ENCODE measurements around the gene EIF4B.
"Not testable (repeated sequence)": the region's sequence is repeated elsewhere in the genome, so short reads cannot be mapped to it uniquely, and the experiment has no call there.

The EIF4B gene

DNA sequence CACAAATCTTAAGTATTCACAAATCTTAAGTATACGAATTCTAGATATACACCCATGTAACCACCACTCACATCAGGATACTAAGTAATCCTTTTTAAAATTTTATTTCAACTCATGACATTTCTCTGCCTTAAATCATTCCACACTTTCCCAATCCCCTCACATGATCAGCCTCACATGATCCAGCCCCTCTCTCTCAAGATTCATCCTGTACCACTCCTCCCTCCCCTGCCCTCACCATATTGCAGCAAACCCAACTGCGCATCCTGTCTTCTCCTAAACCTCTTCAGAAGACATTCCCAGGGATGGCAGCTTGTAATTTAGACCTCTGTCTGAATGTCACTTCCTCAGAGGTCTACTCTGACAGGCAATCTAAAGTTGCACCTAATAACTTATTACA lies 1.7 kb upstream of the EIF4B start:
- no peak for DNase-seq

GRCh38 chr12:53005215-53005985 lies 856 bp upstream of the EIF4B start:
- no peak for DNase-seq

GRCh38 chr12:53006810-53007309 lies 604 bp downstream of the EIF4B start:
- peak; percentile 50 for DNase-seq

GRCh38 chr12:53007343-53007742 lies 1.1 kb downstream of the EIF4B start:
- no peak for DNase-seq

DNA sequence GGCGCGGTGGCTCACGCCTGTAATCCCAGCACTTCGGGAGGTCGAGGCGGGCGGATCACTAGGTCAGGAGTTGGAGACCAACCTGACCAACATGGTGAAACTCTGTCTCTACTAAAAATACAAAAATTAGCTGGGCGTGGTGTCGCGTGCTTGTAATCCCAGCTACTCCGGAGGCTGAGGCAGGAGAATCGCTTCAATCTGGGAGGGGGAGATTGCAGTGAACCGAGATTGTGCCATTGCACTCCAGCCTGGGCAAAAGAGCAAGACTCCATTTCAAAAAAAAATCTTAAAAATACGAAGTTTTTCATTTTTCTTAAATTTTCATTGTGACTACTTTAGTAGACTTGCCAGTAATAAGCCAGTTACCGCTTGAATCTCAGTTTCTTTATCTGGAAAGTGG lies 2.5 kb downstream of the EIF4B start:
- DNase-seq = not testable (repeated sequence)

DNA sequence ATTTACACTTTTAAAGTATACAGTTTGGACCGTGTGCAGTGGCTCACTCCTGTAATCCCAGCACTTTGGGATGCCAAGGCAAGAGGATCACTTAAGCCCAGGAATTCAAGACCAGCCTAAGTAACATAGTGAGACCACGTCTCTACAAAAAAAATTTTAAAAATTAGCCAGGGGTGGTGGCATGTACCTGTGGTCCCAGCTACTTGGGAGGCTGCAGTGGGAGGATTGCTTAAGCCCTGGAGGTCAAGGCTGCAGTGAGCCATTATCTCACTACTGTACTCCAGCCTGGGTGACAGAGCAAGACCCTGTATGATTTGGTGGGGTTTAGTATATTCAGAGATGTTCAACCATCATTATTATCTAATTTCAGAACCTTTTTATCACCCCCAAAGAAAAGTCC lies 4.7 kb downstream of the EIF4B start:
- no peak for DNase-seq

DNA sequence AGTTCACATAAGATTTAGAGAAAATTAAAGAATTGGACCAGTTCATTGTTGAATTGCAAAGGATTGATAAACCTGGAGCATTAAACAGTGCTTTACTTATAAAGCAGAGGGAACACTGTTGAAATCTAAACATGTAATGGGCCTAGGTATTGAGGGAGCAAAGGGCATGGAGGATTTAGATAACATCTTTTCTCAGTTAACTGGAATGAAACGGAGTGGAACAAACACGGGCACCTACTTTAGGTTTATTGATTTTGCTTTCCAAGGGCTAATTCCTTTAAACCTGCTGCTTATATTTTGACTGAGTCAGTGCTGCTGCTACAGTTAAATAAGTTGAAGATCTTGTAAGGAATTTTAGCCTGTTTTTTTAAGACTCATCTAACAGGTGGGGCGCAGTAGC lies 5.6 kb downstream of the EIF4B start:
- no peak for DNase-seq

DNA sequence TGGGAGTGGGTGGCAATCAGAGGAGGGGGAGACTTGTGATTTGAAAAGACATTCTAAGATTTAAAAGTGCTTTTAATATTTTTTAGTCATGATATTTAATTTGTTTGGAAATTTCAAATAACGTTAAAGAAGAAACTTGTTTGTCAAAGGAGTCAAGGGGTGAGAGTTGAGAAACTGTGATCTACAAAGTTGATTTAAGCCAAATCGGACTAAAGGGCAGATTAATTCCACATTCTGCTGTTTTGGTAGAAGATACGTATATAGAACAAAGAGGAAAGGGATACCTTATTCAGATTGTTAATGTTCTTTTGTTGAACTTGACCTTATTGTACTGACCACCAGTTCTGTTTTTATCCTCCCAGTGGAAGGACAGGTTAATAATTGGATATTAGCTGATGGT lies 6.7 kb downstream of the EIF4B start:
- DNase-seq = no peak

- no peak for DNase-seq
Observed at GRCh38 chr12:53014709-53015108, 8.5 kb downstream of the EIF4B start.

GRCh38 chr12:53025250-53025649 lies 19.0 kb downstream of the EIF4B start:
- DNase-seq = no peak

- not testable (repeated sequence) for DNase-seq
Observed at GRCh38 chr12:53027014-53027413, 20.8 kb downstream of the EIF4B start.

GRCh38 chr12:53031616-53032015 lies 25.4 kb downstream of the EIF4B start:
- DNase-seq = no peak

DNA sequence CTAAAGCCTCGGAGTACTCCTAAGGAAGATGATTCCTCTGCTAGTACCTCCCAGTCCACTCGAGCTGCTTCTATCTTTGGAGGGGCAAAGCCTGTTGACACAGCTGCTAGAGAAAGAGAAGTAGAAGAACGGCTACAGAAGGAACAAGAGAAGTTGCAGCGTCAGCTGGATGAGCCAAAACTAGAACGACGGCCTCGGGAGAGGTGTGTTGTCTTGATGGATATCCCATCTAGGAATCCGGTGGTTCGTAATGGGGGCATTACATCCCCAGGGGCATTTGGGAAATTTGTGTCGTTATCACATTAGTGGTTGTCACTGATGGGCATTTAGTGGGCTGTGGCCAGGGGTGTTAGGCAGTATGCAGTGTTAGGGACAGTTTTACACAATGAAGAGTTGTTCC lies 27.6 kb downstream of the EIF4B start:
- DNase-seq = not testable (repeated sequence)

GRCh38 chr12:53034459-53034858 lies 28.2 kb downstream of the EIF4B start:
- no peak for DNase-seq

GRCh38 chr12:53036802-53037201 lies 30.5 kb downstream of the EIF4B start:
- no peak for DNase-seq

- DNase-seq = no peak
Observed at GRCh38 chr12:53039851-53040250, 33.6 kb downstream of the EIF4B start.

DNA sequence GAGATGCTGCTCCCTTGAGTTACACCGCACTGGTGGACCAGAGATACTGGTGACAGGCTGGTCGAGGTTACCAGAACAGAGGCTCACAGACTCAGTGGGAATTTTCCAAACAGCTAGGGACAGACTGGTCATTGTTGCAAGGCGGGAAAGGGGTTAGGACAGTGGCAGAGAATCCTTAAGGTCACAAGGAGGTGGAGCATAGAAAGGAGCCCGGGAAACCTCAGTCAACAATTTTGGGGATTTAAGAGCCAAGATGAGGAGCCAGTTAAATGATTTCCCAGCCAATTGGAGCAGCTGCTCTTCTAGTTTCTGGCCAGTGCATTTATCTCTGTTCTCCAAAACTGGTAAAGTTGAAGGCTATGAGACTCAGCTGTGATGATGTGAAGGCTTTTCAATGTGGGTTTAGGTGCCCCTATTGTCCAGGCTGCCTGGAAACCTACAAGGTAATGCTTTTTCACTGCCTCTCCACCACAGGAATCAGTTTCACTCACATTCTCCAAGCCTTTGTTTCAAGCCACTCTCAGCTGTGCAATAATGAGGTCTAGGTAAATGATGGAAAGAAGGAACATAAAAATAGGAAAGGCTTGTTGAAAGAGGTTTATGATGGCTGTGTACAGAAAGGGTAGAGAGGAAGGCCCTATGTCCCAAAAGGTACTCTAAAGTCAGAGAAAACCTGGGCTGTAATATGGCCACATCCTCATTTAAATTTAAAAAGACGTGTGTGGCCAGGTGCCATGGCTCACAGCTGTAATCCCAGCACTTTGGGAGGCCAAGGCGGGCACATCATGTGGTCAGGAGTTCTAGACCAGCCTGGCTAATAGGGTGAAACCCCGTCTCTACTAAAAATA lies 36.6 kb downstream of the EIF4B start:
- DNase-seq = no peak

DNA sequence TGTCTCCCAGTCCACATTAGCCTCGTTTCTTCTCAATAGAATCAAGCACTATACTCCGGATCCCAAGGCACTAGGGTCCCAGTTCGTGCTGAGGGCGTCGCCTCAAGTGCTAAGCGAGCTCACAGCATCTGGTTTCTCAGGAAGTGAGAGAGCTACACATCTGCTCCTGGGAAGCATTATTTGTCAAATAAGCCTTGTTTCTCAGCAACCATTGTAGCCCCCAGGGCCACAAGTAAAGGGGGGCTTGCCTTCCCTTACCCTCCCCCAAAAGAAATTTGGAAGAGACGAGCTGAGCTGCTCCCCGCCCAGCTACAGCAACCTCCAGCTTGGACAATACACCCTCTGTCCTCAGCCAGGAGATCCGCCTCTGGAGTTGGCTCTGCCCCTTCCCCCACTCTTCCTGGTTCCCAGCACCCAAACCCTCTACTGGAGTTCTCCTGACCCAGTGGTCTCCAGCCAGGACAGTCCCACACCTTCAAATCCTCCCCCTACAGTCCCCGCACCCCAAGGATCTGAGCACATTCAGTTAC lies 37.9 kb downstream of the EIF4B start:
- DNase-seq = no peak

- DNase-seq = no peak
Observed at GRCh38 chr12:53044896-53045695, 38.8 kb downstream of the EIF4B start.

- DNase-seq = no peak
Observed at GRCh38 chr12:53045696-53046045, 39.4 kb downstream of the EIF4B start.

DNA sequence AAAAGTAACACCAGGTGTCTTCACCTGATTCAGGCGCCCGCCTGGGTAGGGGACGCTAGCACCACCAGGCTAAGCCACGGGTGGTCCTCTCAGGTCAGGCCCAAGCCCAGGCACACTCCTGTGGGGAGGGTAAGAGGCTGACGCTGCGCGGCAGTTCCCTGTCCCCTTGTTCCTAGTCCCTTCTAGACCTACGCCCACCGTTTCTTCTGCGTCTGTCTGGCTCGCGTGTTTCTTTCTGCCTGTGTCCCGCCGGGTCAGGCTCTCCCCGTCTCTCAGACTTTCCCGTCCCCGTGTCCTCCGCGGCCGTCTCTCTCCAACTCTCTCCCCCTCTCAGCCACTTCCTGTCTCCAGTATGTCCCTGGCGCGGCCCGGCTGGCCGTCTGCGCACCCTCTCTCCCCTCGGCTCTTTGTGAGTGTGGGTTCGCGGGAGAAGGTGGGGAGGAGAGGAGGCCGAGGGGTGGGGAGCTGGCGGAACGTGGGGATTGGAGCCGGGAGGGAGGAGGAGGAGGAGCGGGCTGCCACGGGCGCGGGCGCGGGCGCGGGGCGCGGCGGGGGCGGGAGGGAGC lies 40.5 kb downstream of the EIF4B start:
- DNase-seq = peak; percentile 28

DNA sequence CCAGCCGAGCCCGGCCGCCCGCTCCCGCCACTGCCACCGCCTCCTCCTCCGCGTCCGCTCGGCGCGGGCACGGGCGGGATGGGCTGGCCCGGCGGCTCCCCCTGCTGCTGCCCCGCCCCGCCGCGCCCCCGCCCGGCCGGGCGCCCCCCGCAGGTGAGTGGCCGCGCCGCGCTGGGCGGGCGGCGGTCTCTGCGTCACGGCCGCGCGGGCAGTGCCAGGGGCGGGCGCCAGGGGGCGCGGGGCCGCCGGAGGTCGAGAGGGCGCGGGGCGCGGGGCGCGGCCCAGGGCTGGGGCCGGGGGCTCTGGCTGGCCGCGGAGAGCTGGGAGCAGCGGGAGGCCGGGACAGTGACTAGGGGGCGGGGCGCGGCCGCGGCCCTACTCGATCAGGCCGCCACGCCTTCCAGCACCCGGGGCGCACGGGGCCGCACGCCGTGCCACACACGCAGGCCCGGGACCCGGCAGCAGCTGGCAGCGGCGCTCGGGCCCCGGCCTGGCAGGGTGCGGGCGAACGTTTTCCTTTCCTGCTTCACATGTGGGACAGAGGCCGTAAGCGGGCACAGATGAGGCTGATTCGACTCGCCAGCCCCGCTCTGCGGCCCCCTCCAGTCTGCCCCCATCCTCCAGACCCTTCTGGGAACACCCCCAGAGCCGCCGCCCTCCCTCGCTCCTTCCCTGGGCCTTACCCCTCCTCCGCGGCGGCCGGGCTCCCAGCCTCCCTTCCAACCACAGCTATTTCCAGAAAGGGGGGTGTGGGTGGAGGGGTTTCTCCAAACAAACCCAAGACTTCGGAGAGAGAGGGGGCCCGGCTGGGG lies 41.2 kb downstream of the EIF4B start:
- no peak for DNase-seq
